Thyroid gland (tissue), 4 donors: ENCODE measurements around the gene SPATS2L. TPM values are rescaled to one million over a fixed set of nuclear protein-coding genes. Genes with fewer than 3 reads are reported as not detected.

Source experiments
- DNase-seq, 2 donors: peaks; one replicate each; pipeline ENCODE4 v3.0.0-alpha.2; 2019
- H3K27ac ChIP-seq, 3 donors: fragments of 200-600 bp; sonication (generic); 1 replicate in 2 of 3; 2 replicates in 1 of 3; pipeline ENCODE4 v1.5.1; 2016 to 2019; ENCODE audit warnings: mild to moderate bottlenecking in 1 of 3, moderate library complexity in 1 of 3
- H3K27me3 ChIP-seq: fragments of 200-600 bp; sonication (generic); one replicate; pipeline ENCODE4 v1.5.1; 2019
- H3K36me3 ChIP-seq, 2 donors: fragments of 200-600 bp; sonication (generic); one replicate each; pipeline ENCODE4 v1.5.1; 2016 to 2019
- H3K4me1 ChIP-seq, 2 donors: fragments of 200-600 bp; sonication (generic); one replicate each; pipeline ENCODE4 v1.5.1; 2017 to 2019
- H3K4me3 ChIP-seq, 3 donors: fragments of 200-600 bp; sonication (generic); replicated peaks in 1 of 3; 1 replicate in 2 of 3; 2 replicates in 1 of 3; pipeline ENCODE4 v1.5.1; 2016; ENCODE audit warnings: mild to moderate bottlenecking in 1 of 3
- H3K9me3 ChIP-seq: fragments of 200-600 bp; sonication (generic); one replicate; pipeline ENCODE4 v1.5.1; 2017
- POLR2A ChIP-seq, 2 donors: fragments of 450-650 bp; IDR thresholded peaks; one replicate each; pipeline ENCODE4 v1.6.1; 2017; ENCODE audit warnings: antibody characterized with exemption in 2 of 2, mild to moderate bottlenecking in 2 of 2, moderate library complexity in 1 of 2
- WGBS, 2 donors: methylation state at CpG; one replicate each; pipeline ENCODE4 v1.1.5; 2017; 5-methylcytosine and 5-hydroxymethylcytosine counted together
- intact Hi-C: fragments of 100-400 bp; cut with DNase I; formaldehyde crosslinking; loops from one replicate; pipeline ENCODE4 v1.15.1; 2023
- total RNA-seq, 4 donors: library from RNA; depleted of rRNA; stranded (reverse); fragments of >200 nt; gene quantifications; one replicate each; pipeline ENCODE4 v1.2.3, GENCODE V29; 2016
- TF ChIP-seq, protein P1 (sequence below), 6 experiments: fragments of 200-600 bp in 3 of 6; fragments of 450-650 bp in 3 of 6; sonication (generic) in 3 of 6; IDR thresholded peaks; one replicate each; pipeline ENCODE4 v1.5.1; 2016 to 2019; ENCODE audit warnings: antibody characterized with exemption in 6 of 6, mild to moderate bottlenecking in 2 of 6, inconsistent platforms in 1 of 6, moderate library complexity in 1 of 6

The SPATS2L gene
- total RNA-seq, 4 donors from 2014 or later = 41.7 to 101 (median 73.3) TPM

GRCh38 chr2:200406379-200406778 lies 99.9 kb downstream of the SPATS2L start:
- no peaks in the 10 kb centered on the region for H3K27me3 ChIP-seq
- H3K4me1 ChIP-seq = peaks cover 13 to 29% of the 10 kb centered on the region in 2 donors
- TF ChIP-seq POLR2A (IDR thresholded peaks at IDR 0.05) = no peak
- TF ChIP-seq, protein P1, sequence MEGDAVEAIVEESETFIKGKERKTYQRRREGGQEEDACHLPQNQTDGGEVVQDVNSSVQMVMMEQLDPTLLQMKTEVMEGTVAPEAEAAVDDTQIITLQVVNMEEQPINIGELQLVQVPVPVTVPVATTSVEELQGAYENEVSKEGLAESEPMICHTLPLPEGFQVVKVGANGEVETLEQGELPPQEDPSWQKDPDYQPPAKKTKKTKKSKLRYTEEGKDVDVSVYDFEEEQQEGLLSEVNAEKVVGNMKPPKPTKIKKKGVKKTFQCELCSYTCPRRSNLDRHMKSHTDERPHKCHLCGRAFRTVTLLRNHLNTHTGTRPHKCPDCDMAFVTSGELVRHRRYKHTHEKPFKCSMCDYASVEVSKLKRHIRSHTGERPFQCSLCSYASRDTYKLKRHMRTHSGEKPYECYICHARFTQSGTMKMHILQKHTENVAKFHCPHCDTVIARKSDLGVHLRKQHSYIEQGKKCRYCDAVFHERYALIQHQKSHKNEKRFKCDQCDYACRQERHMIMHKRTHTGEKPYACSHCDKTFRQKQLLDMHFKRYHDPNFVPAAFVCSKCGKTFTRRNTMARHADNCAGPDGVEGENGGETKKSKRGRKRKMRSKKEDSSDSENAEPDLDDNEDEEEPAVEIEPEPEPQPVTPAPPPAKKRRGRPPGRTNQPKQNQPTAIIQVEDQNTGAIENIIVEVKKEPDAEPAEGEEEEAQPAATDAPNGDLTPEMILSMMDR (IDR thresholded peaks at IDR 0.05) = no peak
- no peaks in the 10 kb centered on the region for H3K36me3 ChIP-seq
- WGBS, 2 donors = 29 to 56% methylated on average over 2 of the region's 2 CpGs
- H3K9me3 ChIP-seq = no peaks in the 10 kb centered on the region
- intact Hi-C loops = no loop called here
- no peak for DNase-seq
- H3K4me3 ChIP-seq = no peak overlapping the region
- H3K27ac ChIP-seq = peak overlapping the region in 1 of 3 donors; percentile 44

GRCh38 chr2:200408428-200409316 lies 102.2 kb downstream of the SPATS2L start:
- H3K27ac ChIP-seq = no peak overlapping the region
- no peak for TF ChIP-seq POLR2A (IDR thresholded peaks at IDR 0.05)
- TF ChIP-seq, protein P1 (IDR thresholded peaks at IDR 0.05) = no peak
- H3K9me3 ChIP-seq = no peaks in the 10 kb centered on the region
- no peak overlapping the region for H3K4me3 ChIP-seq
- peak in 1 of 2 donors; percentile 17 for DNase-seq
- H3K27me3 ChIP-seq = no peaks in the 10 kb centered on the region
- H3K4me1 ChIP-seq = peaks cover 13 to 29% of the 10 kb centered on the region in 2 donors
- 82 to 83% methylated on average over 19 of the region's 19 CpGs for WGBS, 2 donors
- intact Hi-C loops = no loop called here
- H3K36me3 ChIP-seq = no peaks in the 10 kb centered on the region

- DNase-seq = no peak
- no peaks in the 10 kb centered on the region for H3K9me3 ChIP-seq
- H3K27me3 ChIP-seq = no peaks in the 10 kb centered on the region
- H3K27ac ChIP-seq = no peak overlapping the region
- TF ChIP-seq, protein P1 (IDR thresholded peaks at IDR 0.05) = no peak
- TF ChIP-seq POLR2A (IDR thresholded peaks at IDR 0.05) = no peak
- H3K4me3 ChIP-seq = no peak overlapping the region
- H3K4me1 ChIP-seq = peaks cover 0 to 12% of the 10 kb centered on the region in 2 donors
- intact Hi-C loops = no loop called here
- no peaks in the 10 kb centered on the region for H3K36me3 ChIP-seq
Measured at GRCh38 chr2:200411831-200412230, 105.3 kb downstream of the SPATS2L start.

DNA sequence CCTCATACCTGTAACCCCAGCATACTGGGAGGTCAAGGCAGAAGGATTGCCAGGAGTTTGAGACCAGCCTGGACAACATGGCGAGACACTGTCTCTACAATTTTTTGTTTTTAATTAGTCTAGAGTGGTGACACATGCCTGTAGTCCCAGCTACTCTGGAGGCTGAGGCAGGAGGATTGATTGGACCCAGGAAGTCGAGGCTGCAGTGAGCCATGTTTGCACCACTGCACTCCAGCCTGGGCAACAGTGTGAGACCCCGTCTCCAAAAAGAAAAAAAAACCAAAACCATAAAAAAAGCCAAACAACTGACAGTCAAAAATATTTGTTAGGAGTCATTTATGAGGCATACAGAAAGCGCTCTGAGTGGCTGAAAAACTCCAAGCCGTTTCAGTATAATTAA lies 107.9 kb downstream of the SPATS2L start:
- no peak overlapping the region for H3K4me3 ChIP-seq
- TF ChIP-seq, protein P1 (IDR thresholded peaks at IDR 0.05) = no peak
- no peak for TF ChIP-seq POLR2A (IDR thresholded peaks at IDR 0.05)
- DNase-seq = no peak
- H3K27ac ChIP-seq = no peak overlapping the region
- intact Hi-C loops = no loop called here
- H3K9me3 ChIP-seq = no peaks in the 10 kb centered on the region
- H3K27me3 ChIP-seq = no peaks in the 10 kb centered on the region
- WGBS, 2 donors = 96 to 97% methylated on average over 5 of the region's 5 CpGs
- peaks cover 2% of the 10 kb centered on the region in 2 donors for H3K36me3 ChIP-seq
- H3K4me1 ChIP-seq = no peaks in the 10 kb centered on the region

GRCh38 chr2:200415455-200415854 lies 109.0 kb downstream of the SPATS2L start:
- intact Hi-C loops = no loop called here
- no peaks in the 10 kb centered on the region for H3K9me3 ChIP-seq
- H3K4me1 ChIP-seq = no peaks in the 10 kb centered on the region
- H3K27me3 ChIP-seq = no peaks in the 10 kb centered on the region
- DNase-seq = no peak
- H3K27ac ChIP-seq = no peak overlapping the region
- H3K4me3 ChIP-seq = no peak overlapping the region
- peaks cover 6% of the 10 kb centered on the region in 2 donors for H3K36me3 ChIP-seq
- TF ChIP-seq POLR2A (IDR thresholded peaks at IDR 0.05) = no peak
- TF ChIP-seq, protein P1 (IDR thresholded peaks at IDR 0.05) = no peak
- 98% methylated on average over 2 of the region's 2 CpGs for WGBS, 2 donors
